Endothelial cell of umbilical vein (primary cell): ENCODE measurements around the gene GRID1.

Experiments used
- CTCF ChIP-seq, 2 donors: IDR thresholded peaks; 1 replicate in 1 of 2; 2 replicates in 1 of 2; pipeline ENCODE4 v1.5.1; 2011; ENCODE audit warnings: low read length in 2 of 2, mild to moderate bottlenecking in 2 of 2, moderate library complexity in 2 of 2, control low read depth in 1 of 2, inconsistent platforms in 1 of 2, low read depth in 1 of 2; ENCODE audit not compliant: insufficient read depth in 1 of 2; ENCODE audit errors: extremely low read depth in 1 of 2
- EZH2 ChIP-seq: IDR thresholded peaks from 2 replicates; pipeline ENCODE4 v1.6.1; 2012; ENCODE audit warnings: borderline replicate concordance, low read depth, mild to moderate bottlenecking, moderate library complexity, low read length, inconsistent platforms; ENCODE audit not compliant: severe bottlenecking
- MAX ChIP-seq: IDR thresholded peaks from 2 replicates; pipeline ENCODE4 v1.6.1; 2011; ENCODE audit not compliant: insufficient read depth, insufficient read length
- POLR2A ChIP-seq: IDR thresholded peaks from 2 replicates; pipeline ENCODE4 v1.6.1; 2012; ENCODE audit warnings: low read depth, mild to moderate bottlenecking, control low read depth, low read length
- POLR2AphosphoS5 ChIP-seq: IDR thresholded peaks from 2 replicates; pipeline ENCODE4 v1.6.1; 2012; ENCODE audit warnings: low read depth, mild to moderate bottlenecking, control low read depth, low read length, moderate library complexity; ENCODE audit not compliant: insufficient read depth

GRCh38 chr10:86257683-86258082, 108.9 kb downstream of the GRID1 start:
- no peak for TF ChIP-seq CTCF (IDR thresholded peaks at IDR 0.05; ENCODE audit: extremely low read depth in 1 of 2, insufficient read depth in 1 of 2, low read depth in 1 of 2, low read length in 2 of 2)
- no peak for TF ChIP-seq EZH2
- TF ChIP-seq POLR2AphosphoS5: no peak
- no peak for TF ChIP-seq POLR2A
- no peak for TF ChIP-seq MAX
